SK-MEL-5 (cell line): Measurements from ENCODE around the gene MRPS2. TPM values are rescaled to one million over a fixed set of nuclear protein-coding genes. Genes with fewer than 3 reads are reported as not detected.
"Not testable (repeated sequence)": the region's sequence is repeated elsewhere in the genome, so short reads cannot be mapped to it uniquely, and the experiment has no call there.

Experiments
- DNase-seq: peaks from one replicate; pipeline ENCODE4 v3.0.0-alpha.2; 2016; ENCODE audit warnings: low read depth, low spot score
- in situ Hi-C: cut with HindIII; loops from 2 replicates; pipeline ENCODE4 v1.10.0; 2016; ENCODE audit warnings: low sequenced_read_pairs, high pct_unique_total_duplicates, low pct_unique_long_range_greater_than_20kb
- total RNA-seq: library from RNA; depleted of rRNA; stranded (reverse); fragments of >200 nt; shearing (Covaris generic); gene quantifications from 2 replicates; pipeline ENCODE4 v1.2.3, GENCODE V29; 2014

The MRPS2 gene
- total RNA-seq, 1 experiment from 2014 or later: 75.3 TPM

- no peak for DNase-seq
- in situ Hi-C loops: no loop called here
These were observed 6.9 kb downstream of the MRPS2 start for GRCh38 chr9:135507104-135508035.

GRCh38 chr9:135508211-135508820 is 7.8 kb downstream of the MRPS2 start:
- in situ Hi-C loops: no loop called here
- no peak for DNase-seq

GRCh38 chr9:135509458-135509857 is 9.0 kb downstream of the MRPS2 start:
- in situ Hi-C loops: no loop called here

GRCh38 chr9:135512241-135512603 is 11.7 kb downstream of the MRPS2 start:
- DNase-seq: no peak
- in situ Hi-C loops: no loop called here

More at GRCh38 chr9:135509458-135509857, 9.0 kb downstream of the MRPS2 start:
- no peak for DNase-seq

GRCh38 chr9:135512904-135513303 is 12.4 kb downstream of the MRPS2 start:
- DNase-seq: no peak
- in situ Hi-C loops: no loop called here

- in situ Hi-C loops: no loop called here
- DNase-seq: no peak
These were observed 12.9 kb downstream of the MRPS2 start for GRCh38 chr9:135513351-135513846.

GRCh38 chr9:135513906-135514305 is 13.4 kb downstream of the MRPS2 start:
- in situ Hi-C loops, DNase-seq: not testable (repeated sequence)

- in situ Hi-C loops: no loop called here
- no peak for DNase-seq
These were observed 14.0 kb downstream of the MRPS2 start for GRCh38 chr9:135514342-135515082.

GRCh38 chr9:135515083-135515951 is 14.8 kb downstream of the MRPS2 start:
- no peak for DNase-seq
- in situ Hi-C loops: no loop called here

GRCh38 chr9:135516132-135516860 is 15.8 kb downstream of the MRPS2 start:
- DNase-seq: no peak
- in situ Hi-C loops: no loop called here

GRCh38 chr9:135517407-135517822 is 16.9 kb downstream of the MRPS2 start:
- in situ Hi-C loops: no loop called here
- no peak for DNase-seq

GRCh38 chr9:135519179-135519971 is 18.9 kb downstream of the MRPS2 start:
- no peak for DNase-seq
- in situ Hi-C loops: no loop called here

GRCh38 chr9:135520916-135521607 is 20.6 kb downstream of the MRPS2 start, which contains the start of gene LCN1:
TSS of gene LCN1 (plus strand) at chr9:135521440. CDS start at chr9:135521498, 58 bp downstream.
- DNase-seq: no peak
- in situ Hi-C loops: no loop called here

GRCh38 chr9:135521608-135522095 is 21.2 kb downstream of the MRPS2 start:
- no peak for DNase-seq
- in situ Hi-C loops: no loop called here
